Measurements from ENCODE around the gene POU3F3.

Gene POU3F3

DNA sequence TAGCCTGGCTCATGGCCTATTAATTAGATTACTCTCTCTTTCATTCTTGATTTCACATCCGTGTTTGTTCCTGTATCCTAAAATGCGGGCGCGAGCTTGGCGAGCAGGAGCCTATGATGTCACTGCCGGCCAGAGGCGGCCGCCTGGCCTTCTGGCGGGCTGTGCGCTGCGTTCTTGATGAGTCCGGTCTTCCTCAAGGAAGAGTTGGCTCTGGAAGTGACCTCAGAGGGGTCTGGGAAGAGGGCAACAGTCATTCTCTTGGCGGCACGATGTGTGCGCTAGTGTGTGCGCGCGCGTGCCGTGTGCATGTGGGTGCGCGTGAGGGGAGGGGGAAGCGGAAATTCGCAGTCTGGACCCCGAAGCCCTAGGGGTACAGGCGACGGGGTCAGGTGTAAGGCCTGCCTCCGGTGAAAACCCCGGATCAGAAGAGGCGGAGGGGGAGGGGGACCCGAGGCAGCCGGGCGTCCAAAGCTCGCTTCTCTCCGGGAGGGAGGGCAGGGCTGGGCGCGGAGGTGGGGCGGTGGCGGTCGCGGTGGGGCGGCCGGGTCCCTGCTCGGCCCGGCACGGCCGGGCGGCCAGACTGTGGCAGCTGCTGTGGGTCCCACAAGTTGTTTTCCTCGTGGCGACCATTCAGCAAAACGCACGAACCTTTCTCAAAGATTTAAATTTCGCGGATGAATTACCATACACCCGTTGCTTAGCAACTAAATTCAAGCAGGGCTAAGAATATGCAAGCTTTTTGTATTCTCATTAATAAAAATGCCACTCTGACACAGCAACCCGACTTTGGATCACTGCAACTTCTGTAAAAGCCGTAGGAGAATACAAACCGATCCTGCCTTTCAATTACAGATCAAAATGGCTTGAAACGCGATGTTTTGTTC is 8.4 kb downstream of the POU3F3 start:
- DNase-seq = no peak

DNA sequence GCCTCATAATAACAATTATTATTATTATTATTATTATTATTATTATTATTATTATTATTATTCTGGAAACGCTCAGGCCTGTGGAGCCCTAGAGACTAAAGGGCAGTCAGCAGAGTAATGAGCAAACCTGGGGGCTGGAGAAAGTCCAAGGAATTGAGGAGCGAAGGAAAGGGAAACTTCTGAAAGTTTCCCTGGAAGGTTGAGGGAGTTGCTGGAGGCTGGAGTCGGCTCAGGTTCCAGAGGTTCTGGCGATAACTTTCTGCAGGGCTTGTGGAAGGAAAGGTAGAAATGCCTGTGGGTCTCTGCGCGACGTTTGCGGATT is 9.2 kb downstream of the POU3F3 start:
- DNase-seq = no peak

DNA sequence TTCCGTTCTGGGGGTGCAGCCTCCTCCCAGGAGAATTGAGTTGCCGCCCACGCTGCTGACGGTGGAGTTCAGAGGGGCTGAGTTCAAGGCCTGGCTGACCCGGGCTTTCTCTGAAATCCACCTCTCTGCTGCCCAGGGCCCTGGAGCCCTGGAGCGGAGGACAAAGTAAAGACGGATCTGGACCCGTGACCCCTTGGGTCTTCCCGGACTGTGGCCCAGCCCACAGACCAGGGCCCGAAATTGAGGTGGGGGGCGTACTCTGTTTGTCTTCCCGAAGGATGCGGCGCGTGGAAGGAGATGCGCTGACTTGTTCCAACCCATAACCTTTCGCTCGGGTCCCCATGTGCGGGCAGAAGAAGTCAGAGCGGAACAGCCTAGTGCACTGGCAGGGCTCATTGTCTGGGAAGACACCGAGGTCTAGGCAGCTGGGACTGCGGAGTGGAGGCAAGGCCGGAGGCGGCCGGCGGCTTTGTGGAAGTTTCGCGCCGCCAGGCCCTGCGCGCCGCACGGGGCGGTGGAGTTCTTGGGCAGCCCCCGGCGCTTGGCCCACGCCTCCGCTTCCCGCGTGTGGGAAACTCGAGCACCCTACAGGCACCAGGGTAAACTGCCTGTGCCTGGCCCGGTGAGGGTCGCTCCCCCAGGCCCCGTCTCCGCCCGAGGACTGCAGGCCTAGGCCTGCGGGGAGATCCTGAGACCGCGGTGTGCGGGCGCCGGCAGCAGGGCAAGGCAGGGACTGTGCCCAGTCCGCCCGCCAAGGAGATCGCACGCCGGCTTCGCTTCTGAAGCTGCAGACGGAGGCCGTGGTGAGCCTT is 9.8 kb downstream of the POU3F3 start:
- DNase-seq = no peak

DNA sequence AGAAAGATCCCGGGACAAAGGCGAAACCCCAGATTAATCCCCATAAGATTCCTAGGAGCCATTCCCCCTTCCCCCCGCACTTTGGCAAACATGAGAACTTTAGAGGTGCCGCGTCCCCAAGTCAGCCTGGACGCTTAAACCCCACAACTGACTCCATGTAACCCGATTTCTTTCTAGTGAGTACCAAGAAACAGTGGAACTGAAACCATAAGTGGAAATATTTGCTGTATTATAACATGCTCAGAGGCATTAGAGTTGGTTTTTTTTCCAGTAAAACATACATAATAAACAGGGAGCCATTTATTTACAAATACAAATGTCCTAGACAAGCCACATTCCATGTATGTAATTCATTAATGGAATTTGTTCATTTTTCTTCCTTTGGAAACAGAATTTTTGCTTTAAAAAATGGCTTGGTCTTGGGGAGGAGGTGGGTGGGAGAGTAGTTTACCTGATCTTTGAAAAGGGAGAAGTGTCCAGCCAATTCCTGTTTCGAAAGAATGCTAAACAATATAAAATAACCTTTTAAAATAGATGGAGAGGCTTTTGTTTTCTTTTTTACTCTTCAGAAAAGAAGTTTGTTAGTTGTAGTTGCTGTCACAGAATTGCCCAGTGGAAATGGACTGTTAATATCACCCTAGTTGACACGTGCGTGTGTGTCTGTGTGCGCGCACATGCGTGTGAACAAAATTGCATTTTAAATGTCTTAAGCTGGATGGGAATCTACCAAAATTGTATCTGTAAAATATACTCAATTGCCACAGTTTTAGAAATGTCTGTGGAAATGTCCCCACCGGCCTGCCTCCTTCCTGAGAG is 10.6 kb downstream of the POU3F3 start:
- DNase-seq = no peak

DNA sequence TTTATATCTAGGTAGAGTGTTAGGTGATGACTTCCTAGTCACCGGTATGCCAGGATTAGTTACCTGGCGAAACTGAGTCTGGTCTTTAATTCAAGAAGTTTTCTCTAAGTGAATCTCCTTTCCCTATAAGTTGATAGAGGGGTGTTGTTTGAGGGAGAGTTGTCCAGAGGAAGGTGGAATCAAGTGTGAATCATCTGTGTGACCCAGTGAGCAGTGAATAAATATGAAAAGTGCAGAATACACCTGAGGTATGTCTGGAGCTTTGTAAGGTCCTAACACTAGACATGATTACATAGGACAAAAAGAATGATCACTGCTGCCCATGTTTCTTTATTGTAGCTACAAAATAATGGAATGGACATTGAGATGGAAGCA is 11.2 kb downstream of the POU3F3 start:
- no peak for DNase-seq

DNA sequence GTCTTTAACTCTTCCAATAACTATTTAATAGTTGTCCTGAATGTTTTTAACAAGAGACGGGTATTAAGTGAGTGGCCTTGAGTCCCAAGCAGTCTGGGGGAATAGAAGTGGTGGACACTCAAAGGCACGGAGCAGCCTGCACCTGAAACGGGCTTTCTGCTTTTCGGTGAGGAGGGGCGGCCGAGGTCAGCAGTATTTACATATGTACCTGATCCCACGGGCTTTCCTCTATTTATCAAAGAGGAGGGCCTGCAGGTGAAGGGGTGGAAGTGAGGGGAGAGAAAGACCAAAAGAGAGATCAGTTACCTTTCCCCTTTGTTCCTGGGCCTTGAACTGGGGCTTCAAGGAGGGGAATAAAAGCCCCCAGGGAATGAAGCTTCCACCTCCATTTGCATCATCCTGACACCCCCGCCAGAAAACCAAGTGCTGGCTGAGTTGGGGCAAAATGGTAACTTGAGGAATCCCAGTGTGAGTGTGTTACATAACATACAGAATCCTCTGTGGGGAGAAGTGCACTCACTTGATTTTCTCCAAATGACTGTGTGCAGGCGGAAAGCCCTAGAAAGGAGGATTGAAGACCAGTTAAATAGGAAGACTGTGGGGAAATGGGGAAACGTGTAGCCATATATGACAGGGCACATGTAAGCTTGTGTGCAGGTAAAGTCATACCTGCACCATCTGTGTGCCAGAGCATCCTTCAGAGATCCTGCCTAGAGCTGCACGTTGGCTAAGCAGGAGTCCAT is 12.4 kb downstream of the POU3F3 start:
- no peak for DNase-seq

DNA sequence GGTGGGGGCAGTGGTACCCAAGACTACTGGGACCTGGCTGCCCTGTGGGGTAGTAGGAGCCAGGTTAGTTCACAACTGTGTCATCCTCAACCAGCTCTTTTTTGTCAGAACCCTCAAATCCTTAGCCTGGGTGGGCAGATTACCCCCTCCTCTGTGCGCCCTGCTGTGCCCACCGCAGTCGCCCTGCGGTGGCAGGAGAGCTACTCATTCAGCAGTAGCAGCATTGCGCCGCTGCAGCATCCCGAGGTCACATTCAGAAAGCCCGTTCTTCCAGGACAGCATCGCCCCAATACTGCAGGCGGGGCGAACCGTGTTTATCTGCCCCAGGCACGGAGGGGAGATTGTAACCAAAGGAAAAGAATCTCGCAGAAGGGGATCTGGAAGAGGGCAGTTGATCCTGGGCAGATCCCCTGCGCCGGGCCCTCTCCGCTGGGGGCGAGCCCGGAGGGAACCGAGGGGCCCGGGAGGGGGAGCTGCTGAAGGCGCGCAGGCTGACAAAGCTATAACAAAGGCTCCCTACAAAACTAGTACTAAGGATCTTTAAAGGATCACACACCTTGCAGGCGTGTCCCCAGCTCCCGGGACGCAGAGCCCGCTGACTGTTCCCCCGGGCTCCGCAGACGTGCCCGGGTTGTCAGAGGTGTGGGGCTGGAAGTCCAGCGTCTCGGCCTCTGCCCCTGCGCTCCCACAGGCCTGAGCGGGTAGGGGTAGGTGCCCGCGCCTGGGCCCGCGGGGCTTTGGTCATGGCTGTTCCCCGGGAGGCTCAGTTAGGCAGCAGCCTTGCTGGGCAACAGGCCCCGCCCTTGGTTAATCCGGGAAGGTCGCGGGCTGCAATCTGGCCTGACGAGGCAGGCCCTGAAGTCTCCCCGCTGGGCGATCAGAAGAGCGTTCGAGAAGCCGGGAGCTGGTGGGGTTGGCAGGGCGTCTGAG is 13.2 kb downstream of the POU3F3 start:
- DNase-seq = no peak

DNA sequence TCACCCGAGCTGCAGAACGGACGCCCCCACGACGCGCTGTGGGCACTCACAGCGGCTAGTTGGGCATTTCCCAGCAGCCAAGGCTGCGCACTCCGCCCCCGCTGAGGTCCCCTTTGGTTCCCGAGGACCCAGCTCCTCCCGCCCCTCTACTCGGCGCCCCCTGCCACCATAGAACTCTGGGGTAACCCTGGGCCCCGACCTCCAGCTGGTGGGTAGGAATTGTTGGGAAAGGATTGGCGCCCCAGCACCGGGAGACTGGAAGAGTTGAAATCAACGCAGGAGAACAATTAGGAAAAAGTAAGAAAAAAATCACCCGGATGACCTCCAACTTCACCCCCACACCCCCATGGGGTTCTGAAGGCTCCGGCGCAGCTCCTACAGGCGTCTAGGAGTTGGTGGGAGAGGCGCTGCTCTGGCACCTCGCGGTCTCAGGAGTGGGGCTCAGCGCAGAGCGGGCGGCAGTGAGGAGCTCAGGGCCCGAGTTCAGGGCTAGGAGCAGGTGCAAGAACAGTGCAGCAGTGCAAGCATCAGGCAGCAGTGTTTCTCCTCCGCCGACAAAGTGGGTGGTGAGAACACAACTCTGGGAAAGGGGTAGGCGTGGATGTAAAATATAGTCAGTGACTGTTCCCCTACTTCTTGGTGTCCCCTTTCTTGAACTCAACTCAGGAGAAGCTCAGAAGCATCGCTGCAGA is 14.0 kb downstream of the POU3F3 start:
- no peak for DNase-seq

DNA sequence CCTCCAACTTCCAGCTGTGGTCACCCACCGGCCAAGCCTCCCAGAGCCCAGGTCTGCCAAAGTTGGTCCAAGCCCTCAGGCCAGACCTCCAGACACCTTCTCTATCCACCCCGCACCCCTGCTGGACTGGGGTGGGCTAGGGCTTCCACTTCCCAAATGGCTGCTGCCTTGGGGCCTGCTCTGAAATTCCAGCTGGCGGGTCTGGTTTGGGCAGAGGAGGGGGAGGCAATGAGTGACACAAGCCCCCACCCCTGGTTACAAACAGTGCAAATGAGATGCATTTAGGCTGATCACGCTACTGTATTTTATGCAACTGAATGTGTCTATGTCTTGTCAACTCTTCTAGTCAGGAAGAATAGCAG is 14.6 kb downstream of the POU3F3 start:
- DNase-seq = no peak

DNA sequence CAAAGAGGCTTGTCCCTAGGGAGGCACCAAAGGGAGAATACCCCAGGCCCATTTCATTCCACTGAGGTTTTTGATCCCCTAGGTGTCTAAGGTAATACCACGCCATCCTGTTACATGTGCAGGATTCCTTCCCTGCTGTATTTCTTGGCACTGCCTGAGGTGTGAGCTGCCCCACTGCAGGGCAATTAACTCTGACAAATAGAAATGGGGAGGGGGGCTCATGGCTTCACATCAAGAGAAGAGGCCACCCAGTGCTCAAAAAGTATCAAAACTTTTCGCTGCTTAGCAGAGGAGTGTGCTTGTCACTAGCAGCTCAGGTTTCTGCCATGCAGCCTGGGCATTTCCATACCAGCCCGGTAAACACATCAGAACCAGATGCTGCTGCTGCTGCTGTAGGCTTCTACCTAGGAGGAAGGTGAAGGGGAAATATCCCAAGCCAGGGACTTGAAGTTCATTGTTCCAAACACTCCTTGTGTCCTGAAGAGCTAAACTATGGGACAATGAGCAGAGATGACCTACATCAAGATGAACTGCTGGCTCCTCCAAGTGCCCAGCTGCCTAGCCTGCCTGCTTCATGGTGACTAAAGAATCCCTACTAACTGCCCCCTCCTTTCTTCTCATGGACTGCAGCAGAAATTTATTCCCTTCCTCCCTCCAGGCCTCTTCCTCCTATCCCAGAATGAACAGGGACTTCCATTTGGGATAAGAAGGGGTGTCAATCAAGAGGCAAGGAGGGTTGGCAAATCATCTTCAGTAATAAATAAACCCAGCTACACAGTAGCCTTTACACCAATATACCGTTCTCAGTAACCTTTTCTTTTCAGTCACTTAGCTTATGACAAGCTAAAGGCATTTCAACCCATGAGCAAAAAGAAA is 16.4 kb downstream of the POU3F3 start:
- DNase-seq = no peak

DNA sequence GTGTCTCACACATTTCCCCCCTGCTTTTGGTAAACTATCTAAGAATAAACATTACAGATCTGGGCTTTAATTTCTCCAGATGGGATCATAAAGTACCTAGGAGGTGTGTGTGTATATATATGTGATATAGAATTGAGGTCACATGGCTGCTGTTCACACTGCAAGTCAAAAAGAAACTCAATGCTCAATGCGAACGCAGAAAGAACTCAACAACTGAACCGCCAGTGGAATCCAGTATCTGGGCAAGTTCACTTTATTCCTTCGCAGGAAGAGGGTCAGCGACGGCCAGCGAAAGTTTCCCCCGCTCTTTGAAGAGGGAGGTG is 17.7 kb downstream of the POU3F3 start:
- no peak for DNase-seq

DNA sequence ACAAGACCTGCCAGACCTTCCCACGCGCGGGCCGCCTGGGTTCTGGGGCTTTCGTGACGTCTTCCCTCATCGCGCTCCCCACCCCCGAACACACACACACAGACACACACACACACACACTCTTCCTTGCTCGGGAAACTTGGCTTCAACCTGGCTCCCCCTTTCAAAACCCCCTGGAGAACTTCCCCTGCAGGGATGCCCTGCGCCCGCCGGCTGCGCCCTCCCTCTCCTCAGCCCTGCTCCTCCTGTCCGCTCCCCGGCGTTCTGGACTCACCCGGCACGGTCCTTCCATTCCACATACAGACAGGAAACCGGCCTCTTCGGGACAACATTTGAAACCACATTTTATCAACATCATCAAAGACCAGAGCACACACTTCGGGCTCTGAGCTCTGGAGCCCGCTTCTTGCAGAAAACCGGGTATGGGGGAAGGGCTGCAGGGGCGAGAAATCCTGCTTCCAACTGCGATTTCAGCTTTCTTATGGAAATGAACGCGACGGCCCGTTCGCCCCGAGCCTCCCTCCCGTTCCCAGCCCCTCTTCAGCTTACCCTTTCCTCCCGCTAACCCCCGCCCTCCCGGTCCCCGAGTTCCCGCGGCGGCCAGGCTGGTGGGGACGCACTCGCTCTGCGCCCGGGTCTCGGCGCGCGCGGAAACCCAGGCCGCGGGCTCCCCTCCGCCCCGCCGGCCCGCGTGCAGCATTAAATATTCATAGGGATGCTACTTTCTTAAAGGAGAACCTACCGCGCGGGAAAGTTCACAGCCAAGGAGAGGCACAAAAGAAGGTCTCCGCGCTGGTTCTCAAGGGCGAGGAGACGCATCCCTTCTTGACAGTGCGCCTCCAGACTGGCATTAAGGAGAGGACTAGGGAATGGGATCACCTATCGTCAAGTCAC is 18.3 kb downstream of the POU3F3 start:
- DNase-seq = no peak

DNA sequence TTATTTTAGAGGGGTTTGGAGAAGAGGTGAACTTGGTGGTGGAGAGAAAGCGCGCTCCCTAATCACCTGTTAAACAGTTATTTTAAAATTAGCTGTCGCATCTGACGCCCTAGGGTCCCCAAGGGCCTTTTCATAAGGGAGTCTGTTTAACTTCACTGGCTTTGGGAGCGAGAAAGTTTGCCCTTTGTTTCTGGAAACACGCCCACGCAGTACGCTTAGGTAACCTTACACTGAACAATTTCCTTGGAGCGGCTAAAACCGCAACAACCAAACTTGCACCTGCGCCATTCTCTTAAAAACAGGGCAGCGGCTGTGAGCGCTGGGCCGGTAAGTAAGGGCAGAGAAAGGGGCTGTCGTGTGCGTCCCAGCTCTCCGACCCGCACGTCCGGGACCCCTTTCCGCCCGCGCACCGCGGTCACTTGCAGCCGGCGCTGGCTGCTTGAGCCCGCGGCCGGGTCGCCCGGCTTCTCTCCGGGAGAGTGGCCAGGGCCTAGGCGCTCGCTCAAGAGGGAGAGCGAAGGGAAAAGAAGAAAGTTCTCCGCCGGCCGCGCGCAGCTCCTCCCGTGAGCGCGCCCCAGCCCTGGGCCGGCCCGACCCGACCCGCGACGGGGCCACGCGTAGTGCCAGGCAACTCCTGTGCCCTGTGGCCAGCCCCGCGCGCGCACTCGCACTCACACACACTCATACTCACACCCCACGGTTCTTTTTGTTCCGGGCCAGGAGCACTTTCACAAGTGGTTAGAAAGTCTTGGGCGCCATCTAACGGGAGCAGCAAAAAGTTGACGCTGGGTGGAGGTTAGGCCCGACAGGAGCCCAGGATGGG is 19.2 kb downstream of the POU3F3 start:
- DNase-seq = no peak

DNA sequence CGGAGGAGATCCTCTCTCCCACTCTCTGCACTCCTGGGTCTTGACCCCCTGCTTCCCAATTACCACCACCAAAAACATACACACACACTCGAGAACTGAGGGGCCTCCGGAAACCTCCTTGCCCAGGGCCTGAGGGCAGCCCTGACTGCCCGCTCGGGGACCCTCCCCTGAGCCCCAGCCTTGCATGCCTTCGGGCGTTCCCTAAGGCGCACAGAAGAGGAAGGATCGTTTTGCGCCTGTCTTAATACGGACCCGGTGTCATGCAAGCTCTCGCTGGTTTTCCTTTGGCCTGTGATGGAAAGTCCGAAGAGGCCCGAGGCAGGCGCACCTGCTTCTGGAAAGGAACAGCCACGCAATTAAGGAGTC is 19.8 kb downstream of the POU3F3 start:
- DNase-seq = no peak

DNA sequence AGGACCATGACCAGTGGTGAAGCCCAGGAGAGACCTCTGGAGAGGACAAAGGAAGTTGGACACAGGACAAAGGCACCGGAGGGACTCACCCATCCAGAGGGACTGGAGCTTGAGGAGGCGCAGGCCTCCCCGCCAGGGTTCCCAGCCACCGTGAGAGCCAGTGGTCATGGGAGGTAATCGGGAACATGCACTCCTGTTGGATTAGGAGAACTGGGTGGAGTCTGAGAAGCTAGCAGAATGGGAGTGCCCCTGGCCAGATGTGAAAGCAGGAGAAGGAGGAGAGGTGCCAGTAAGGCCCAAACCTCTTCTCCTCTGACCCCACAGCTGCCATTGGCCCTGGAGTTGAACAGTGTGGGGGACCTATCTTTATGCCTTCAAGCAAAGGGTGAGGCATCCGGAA is 20.3 kb downstream of the POU3F3 start:
- DNase-seq = no peak

DNA sequence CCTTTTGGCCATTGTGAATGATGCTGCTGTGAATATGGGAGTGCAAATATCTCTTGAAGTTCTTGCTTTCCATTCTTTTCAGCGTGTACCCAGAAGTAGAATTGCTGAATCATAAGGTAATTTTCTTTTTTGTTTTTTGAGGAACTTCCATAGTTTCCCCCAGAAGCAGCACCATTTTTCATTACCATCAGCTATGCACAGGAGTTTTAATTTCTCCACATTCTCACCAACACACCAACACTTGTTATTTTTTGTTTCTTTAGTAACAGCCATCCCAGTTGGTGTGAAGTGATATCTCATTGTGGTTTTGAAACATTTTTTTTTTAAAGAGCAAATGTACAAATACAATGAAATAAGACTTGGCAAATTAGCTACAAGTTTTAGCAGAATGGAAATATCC is 21.3 kb downstream of the POU3F3 start:
- DNase-seq = no peak

DNA sequence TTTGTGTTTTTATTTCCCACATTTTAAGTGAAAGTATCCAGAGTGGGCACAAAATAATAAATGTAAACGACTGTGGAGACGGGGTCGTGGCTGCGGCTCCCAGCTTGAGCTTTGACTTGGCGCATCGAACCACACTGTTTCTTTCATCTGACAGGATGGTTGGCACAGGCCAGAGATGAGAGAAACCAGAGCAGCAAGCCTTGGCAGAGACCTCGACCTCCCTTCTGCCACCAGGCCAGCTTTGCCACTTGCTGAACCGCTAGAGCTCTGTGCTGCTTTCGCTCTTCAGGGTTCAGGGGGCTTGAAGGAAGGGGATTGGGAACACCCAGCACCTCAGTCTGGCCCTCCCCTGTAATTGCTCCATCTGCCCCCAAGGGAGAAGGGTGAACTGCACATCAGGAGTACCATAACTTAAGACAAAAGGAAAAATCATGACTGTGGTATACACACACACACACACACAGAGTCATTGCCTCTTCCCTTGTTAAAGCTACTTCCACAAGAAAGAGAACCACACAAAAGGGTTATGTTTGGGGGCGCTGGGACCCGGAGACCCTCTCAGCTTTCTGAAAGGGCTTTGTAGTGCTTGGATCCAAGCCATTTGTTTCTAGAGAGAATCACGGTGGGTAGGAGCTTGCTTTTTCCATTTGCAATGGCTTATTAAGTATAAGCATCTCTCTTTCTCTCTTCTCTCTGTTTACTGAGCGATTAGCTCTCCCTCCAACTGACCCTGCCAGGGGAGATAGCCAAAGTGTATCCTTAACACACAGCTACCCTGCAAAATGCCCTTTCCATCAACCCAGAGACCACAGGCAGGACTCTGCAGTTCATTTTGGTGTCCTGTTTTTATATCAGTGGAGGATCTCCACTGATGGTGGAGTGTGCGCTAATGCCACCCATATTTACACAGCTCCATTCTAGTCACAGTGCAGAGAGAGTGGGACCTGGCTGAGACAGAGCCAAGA is 23.0 kb downstream of the POU3F3 start:
- no peak for DNase-seq

Measured in stimulated activated naive CD4-positive, alpha-beta T cell treated with Interleukin-2 at 50 U/mL for 16 hours (primary cell).